Measurements from ENCODE around the gene GABRB1.

GABRB1 gene

DNA sequence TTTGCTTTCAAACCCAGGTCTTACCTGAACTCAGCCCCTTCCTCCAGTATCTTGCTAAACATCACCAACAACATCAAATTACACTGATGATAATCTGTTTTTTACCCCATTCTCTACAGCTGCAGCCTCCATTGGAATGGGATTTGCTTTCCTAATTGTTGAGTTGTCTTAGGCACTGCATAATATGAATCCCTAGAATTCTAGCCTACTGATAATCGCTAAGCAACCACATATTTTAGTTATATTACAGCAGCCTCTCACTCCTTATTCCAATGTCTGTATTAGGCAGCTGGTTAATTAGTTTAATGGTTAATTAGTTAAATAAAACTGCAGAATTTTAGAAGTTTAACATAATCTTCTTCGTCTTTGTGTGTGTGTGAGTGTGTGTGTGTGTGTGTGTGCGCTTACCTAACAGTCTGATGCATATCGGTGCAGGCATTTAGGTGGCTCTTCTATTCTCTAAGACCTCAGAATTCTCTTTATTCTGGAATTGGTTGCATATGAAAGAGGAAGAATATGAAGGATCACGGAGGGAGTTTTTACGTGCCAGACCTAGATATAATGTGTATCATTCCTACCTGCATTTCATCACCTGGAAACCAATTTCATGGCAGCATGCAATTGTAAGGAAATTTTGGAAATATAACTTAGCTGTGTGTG, 437.5 kb downstream of the GABRB1 start:
- H3K36me3 ChIP-seq (ENCODE audit: control insufficient read depth in 4 of 4, insufficient read depth in 4 of 4, low read length in 3 of 4) = no peaks in the 10 kb centered on the region
- H3K9me3 ChIP-seq (ENCODE audit: control extremely low read depth in 1 of 5, control insufficient read depth in 4 of 5, insufficient read depth in 2 of 5, low read depth in 1 of 5, low read length in 4 of 5) = no peaks in the 10 kb centered on the region
- ChIA-PET POLR2A (no interaction called here), CTCF (no interaction called here)
- no peak overlapping the region for H3K4me3 ChIP-seq (ENCODE audit: control insufficient read depth in 1 of 7, extremely low read depth in 1 of 7, insufficient read depth in 4 of 7, low read depth in 2 of 7, low read length in 6 of 7)
- no peaks in the 10 kb centered on the region for H3K27me3 ChIP-seq (replicated peaks in 2 of 5; ENCODE audit: control insufficient read depth in 4 of 5, insufficient read depth in 5 of 5, low read length in 4 of 5)
- no CpG with 5 or more reads among the region's 6 CpGs for WGBS (ENCODE audit: insufficient coverage)
- DNase-seq = no peak
- no peak overlapping the region for H3K27ac ChIP-seq (ENCODE audit: insufficient read depth in 1 of 2, low read depth in 1 of 2, low read length in 2 of 2, poor library complexity in 1 of 2, severe bottlenecking in 2 of 2)
- H3K4me1 ChIP-seq (ENCODE audit: control extremely low read depth in 1 of 4, control insufficient read depth in 4 of 4, insufficient read depth in 4 of 4, low read length in 3 of 4) = peaks cover under 1 to 2% (median 2%) of the 10 kb centered on the region in 4 experiments

DNA sequence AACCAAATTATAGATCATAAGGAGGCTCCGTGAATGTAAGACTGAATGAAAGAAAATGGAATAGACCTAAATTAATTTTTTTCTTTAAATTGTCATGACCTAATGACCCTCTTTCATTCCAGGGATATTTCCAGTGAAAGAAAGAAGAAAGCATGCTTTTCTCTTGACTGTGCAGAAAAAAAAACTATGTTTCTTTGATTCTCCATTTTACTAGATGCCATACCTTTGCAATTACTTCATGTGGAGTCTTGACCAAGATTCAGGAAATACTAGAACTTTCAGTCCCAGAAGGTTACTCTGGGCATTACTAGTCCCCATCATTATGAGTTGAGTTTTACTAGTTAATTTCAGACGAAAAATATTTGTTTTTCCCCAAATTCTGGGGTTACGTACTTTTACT, 438.6 kb downstream of the GABRB1 start:
- Histone ChIP-seq H3K4me1 (ENCODE audit: control extremely low read depth in 1 of 4, control insufficient read depth in 4 of 4, insufficient read depth in 4 of 4, low read length in 3 of 4) (no peaks in the 10 kb centered on the region), H3K9me3 (ENCODE audit: control extremely low read depth in 1 of 5, control insufficient read depth in 4 of 5, insufficient read depth in 2 of 5, low read depth in 1 of 5, low read length in 4 of 5) (no peaks in the 10 kb centered on the region), H3K27ac (ENCODE audit: insufficient read depth in 1 of 2, low read depth in 1 of 2, low read length in 2 of 2, poor library complexity in 1 of 2, severe bottlenecking in 2 of 2) (no peak overlapping the region), H3K36me3 (ENCODE audit: control insufficient read depth in 4 of 4, insufficient read depth in 4 of 4, low read length in 3 of 4) (no peaks in the 10 kb centered on the region), H3K4me3 (ENCODE audit: control insufficient read depth in 1 of 7, extremely low read depth in 1 of 7, insufficient read depth in 4 of 7, low read depth in 2 of 7, low read length in 6 of 7) (no peak overlapping the region), H3K27me3 (replicated peaks in 2 of 5; ENCODE audit: control insufficient read depth in 4 of 5, insufficient read depth in 5 of 5, low read length in 4 of 5) (no peaks in the 10 kb centered on the region)
- no CpG with 5 or more reads among the region's 3 CpGs for WGBS (ENCODE audit: insufficient coverage)
- ChIA-PET POLR2A (no interaction called here), CTCF (no interaction called here)
- DNase-seq = no peak

DNA sequence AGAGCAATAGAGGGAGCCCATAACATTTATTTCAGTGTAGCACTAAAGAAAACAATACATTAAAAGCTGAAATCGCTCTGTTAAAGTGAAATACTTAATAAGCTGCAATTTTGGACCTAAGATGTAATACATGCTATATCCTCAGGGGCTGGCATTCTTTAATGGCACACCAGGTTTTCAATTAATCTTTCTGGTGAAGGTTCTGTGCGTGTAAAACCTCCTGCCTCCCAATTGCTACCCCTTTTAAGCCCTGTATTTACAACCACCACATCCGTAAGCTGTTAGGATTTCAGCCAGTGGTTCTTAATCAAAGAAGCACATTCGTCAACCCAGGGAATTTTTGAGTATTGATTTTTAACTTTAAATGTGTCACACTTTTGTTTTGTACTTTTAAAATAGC, 439.7 kb downstream of the GABRB1 start:
- no peaks in the 10 kb centered on the region for H3K9me3 ChIP-seq (ENCODE audit: control extremely low read depth in 1 of 5, control insufficient read depth in 4 of 5, insufficient read depth in 2 of 5, low read depth in 1 of 5, low read length in 4 of 5)
- 50% methylated on average over 1 of the region's 4 CpGs for WGBS (ENCODE audit: insufficient coverage)
- no peak overlapping the region for H3K27ac ChIP-seq (ENCODE audit: insufficient read depth in 1 of 2, low read depth in 1 of 2, low read length in 2 of 2, poor library complexity in 1 of 2, severe bottlenecking in 2 of 2)
- POLR2A ChIA-PET = no interaction called here
- H3K4me1 ChIP-seq (ENCODE audit: control extremely low read depth in 1 of 4, control insufficient read depth in 4 of 4, insufficient read depth in 4 of 4, low read length in 3 of 4) = no peaks in the 10 kb centered on the region
- H3K36me3 ChIP-seq (ENCODE audit: control insufficient read depth in 4 of 4, insufficient read depth in 4 of 4, low read length in 3 of 4) = no peaks in the 10 kb centered on the region
- CTCF ChIA-PET = interaction anchor here (0.8 to 1.6 kb wide), 4 partner anchors 11 to 92 kb away, joined by 3 to 7 read pairs (median 4); partner anchors contain the start of gene ATP10D
- no peaks in the 10 kb centered on the region for H3K27me3 ChIP-seq (replicated peaks in 2 of 5; ENCODE audit: control insufficient read depth in 4 of 5, insufficient read depth in 5 of 5, low read length in 4 of 5)
- DNase-seq = no peak
- H3K4me3 ChIP-seq (ENCODE audit: control insufficient read depth in 1 of 7, extremely low read depth in 1 of 7, insufficient read depth in 4 of 7, low read depth in 2 of 7, low read length in 6 of 7) = no peak overlapping the region

DNA sequence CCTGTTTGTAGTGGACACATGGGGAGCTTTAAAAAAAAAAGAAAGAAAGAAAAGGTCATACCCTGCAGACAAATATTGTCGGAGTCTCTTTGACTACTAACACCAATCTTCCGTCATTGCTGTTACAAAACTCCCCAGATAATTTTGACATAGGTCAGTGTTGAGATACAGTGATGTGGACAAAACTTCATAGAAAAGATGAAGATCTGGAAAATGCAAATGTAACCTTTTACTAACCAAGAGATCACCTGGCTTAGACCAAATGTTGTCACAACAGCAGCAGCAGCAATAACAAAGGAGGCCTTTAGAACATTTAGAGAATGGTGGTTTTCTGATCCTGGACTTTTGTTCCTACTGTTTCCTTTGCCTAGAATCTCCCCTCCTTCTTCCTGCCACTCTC, 440.2 kb downstream of the GABRB1 start:
- Histone ChIP-seq H3K36me3 (ENCODE audit: control insufficient read depth in 4 of 4, insufficient read depth in 4 of 4, low read length in 3 of 4) (no peaks in the 10 kb centered on the region), H3K27ac (ENCODE audit: insufficient read depth in 1 of 2, low read depth in 1 of 2, low read length in 2 of 2, poor library complexity in 1 of 2, severe bottlenecking in 2 of 2) (no peak overlapping the region), H3K27me3 (replicated peaks in 2 of 5; ENCODE audit: control insufficient read depth in 4 of 5, insufficient read depth in 5 of 5, low read length in 4 of 5) (no peaks in the 10 kb centered on the region), H3K9me3 (ENCODE audit: control extremely low read depth in 1 of 5, control insufficient read depth in 4 of 5, insufficient read depth in 2 of 5, low read depth in 1 of 5, low read length in 4 of 5) (no peaks in the 10 kb centered on the region), H3K4me1 (ENCODE audit: control extremely low read depth in 1 of 4, control insufficient read depth in 4 of 4, insufficient read depth in 4 of 4, low read length in 3 of 4) (no peaks in the 10 kb centered on the region), H3K4me3 (ENCODE audit: control insufficient read depth in 1 of 7, extremely low read depth in 1 of 7, insufficient read depth in 4 of 7, low read depth in 2 of 7, low read length in 6 of 7) (no peak overlapping the region)
- POLR2A ChIA-PET = no interaction called here
- CTCF ChIA-PET = interaction anchor here (0.8 to 1.6 kb wide), 4 partner anchors 11 to 92 kb away, joined by 3 to 7 read pairs (median 4); partner anchors contain the start of gene ATP10D
- no CpG with 5 or more reads among the region's 2 CpGs for WGBS (ENCODE audit: insufficient coverage)
- no peak for DNase-seq

DNA sequence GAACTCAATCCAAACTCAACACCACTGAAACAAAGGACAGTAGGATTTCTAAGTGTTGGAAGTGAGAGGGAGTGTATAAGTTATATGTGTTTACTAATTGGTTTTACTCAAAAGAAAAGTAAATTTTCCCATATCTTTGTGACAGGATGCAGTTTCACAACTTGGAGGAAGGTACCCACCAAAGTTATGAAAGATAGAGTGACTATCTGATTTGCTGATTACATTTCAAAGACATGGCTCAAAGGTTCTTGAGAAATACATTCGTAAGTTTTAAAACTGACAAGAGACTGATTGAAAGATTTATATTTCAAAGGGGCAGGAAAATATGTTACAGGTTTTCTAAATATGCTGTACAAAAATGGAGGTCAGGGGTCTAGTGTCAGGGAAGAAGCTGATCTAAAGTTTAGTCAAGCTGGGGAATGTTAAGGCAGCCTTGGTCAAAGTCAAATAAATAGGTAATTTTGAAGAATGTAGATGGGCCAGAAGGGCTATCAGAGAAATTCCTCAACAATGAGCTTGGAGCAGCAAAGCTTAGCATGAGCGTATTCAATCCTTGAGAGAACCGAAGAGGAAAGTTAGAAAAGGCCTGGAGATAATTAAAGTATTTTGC, 441.9 kb downstream of the GABRB1 start:
- CTCF ChIA-PET = interaction anchor here (2.2 kb wide), 1 partner anchor 10 kb away, joined by 7 read pairs; the partner anchor contains the start of gene COMMD8
- Histone ChIP-seq H3K9me3 (ENCODE audit: control extremely low read depth in 1 of 5, control insufficient read depth in 4 of 5, insufficient read depth in 2 of 5, low read depth in 1 of 5, low read length in 4 of 5) (no peaks in the 10 kb centered on the region), H3K4me1 (ENCODE audit: control extremely low read depth in 1 of 4, control insufficient read depth in 4 of 4, insufficient read depth in 4 of 4, low read length in 3 of 4) (no peaks in the 10 kb centered on the region), H3K27ac (ENCODE audit: insufficient read depth in 1 of 2, low read depth in 1 of 2, low read length in 2 of 2, poor library complexity in 1 of 2, severe bottlenecking in 2 of 2) (no peak overlapping the region), H3K4me3 (ENCODE audit: control insufficient read depth in 1 of 7, extremely low read depth in 1 of 7, insufficient read depth in 4 of 7, low read depth in 2 of 7, low read length in 6 of 7) (no peak overlapping the region), H3K27me3 (replicated peaks in 2 of 5; ENCODE audit: control insufficient read depth in 4 of 5, insufficient read depth in 5 of 5, low read length in 4 of 5) (no peaks in the 10 kb centered on the region), H3K36me3 (ENCODE audit: control insufficient read depth in 4 of 4, insufficient read depth in 4 of 4, low read length in 3 of 4) (no peaks in the 10 kb centered on the region)
- POLR2A ChIA-PET = no interaction called here
- 88% methylated on average over 3 of the region's 3 CpGs for WGBS (ENCODE audit: insufficient coverage)
- no peak for DNase-seq

DNA sequence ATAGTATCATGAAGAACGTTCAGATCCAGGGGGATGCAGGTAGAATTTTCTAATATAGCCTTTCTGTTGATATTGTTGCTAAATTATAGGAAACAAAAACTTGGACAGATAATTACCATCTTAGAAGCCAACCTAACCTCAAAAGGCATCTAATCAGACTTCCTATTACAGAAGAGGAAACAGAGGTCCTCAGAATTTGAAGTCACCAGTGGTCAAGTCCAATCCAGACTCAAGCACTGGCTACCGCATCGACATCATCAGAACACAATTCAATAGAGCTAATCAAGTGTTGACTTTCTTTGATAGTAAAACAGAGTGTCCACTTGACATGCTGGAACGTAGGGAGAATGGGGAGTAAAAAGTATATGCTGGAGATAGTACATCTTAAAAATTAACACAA, 443.4 kb downstream of the GABRB1 start:
- no peak for DNase-seq
- no peaks in the 10 kb centered on the region for H3K36me3 ChIP-seq (ENCODE audit: control insufficient read depth in 4 of 4, insufficient read depth in 4 of 4, low read length in 3 of 4)
- no peaks in the 10 kb centered on the region for H3K4me1 ChIP-seq (ENCODE audit: control extremely low read depth in 1 of 4, control insufficient read depth in 4 of 4, insufficient read depth in 4 of 4, low read length in 3 of 4)
- H3K4me3 ChIP-seq (ENCODE audit: control insufficient read depth in 1 of 7, extremely low read depth in 1 of 7, insufficient read depth in 4 of 7, low read depth in 2 of 7, low read length in 6 of 7) = no peak overlapping the region
- no peaks in the 10 kb centered on the region for H3K9me3 ChIP-seq (ENCODE audit: control extremely low read depth in 1 of 5, control insufficient read depth in 4 of 5, insufficient read depth in 2 of 5, low read depth in 1 of 5, low read length in 4 of 5)
- H3K27me3 ChIP-seq (replicated peaks in 2 of 5; ENCODE audit: control insufficient read depth in 4 of 5, insufficient read depth in 5 of 5, low read length in 4 of 5) = no peaks in the 10 kb centered on the region
- ChIA-PET POLR2A (no interaction called here), CTCF (interaction anchor here (0.9 kb wide), 1 partner anchor 10 kb away, joined by 4 read pairs; the partner anchor contains the start of gene ATP10D)
- no peak overlapping the region for H3K27ac ChIP-seq (ENCODE audit: insufficient read depth in 1 of 2, low read depth in 1 of 2, low read length in 2 of 2, poor library complexity in 1 of 2, severe bottlenecking in 2 of 2)
- no CpG with 5 or more reads among the region's 4 CpGs for WGBS (ENCODE audit: insufficient coverage)

DNA sequence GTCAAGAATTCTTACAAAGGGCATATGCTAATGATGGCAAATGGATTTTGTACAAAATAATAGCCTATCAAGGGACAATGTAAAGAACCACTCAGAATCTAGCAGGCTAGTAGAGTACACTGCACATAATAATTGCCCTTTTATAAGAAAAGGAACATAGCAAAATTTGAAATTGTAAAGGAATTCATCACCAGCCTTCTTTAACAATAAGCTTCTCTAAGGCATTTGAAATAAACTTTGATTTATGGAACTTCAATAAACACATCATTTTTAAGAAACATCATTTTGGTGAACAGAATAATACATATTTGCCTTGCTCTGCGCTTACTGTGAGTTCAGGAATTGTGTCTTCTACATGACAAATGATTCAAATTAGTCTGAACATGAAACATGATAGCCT, 444.0 kb downstream of the GABRB1 start:
- ChIA-PET CTCF (interaction anchor here (0.9 kb wide), 1 partner anchor 9 kb away, joined by 4 read pairs; the partner anchor contains the start of gene ATP10D), POLR2A (no interaction called here)
- no peak overlapping the region for H3K27ac ChIP-seq (ENCODE audit: insufficient read depth in 1 of 2, low read depth in 1 of 2, low read length in 2 of 2, poor library complexity in 1 of 2, severe bottlenecking in 2 of 2)
- no peak overlapping the region for H3K4me3 ChIP-seq (ENCODE audit: control insufficient read depth in 1 of 7, extremely low read depth in 1 of 7, insufficient read depth in 4 of 7, low read depth in 2 of 7, low read length in 6 of 7)
- H3K27me3 ChIP-seq (replicated peaks in 2 of 5; ENCODE audit: control insufficient read depth in 4 of 5, insufficient read depth in 5 of 5, low read length in 4 of 5) = no peaks in the 10 kb centered on the region
- DNase-seq = no peak
- no peaks in the 10 kb centered on the region for H3K36me3 ChIP-seq (ENCODE audit: control insufficient read depth in 4 of 4, insufficient read depth in 4 of 4, low read length in 3 of 4)
- WGBS (ENCODE audit: insufficient coverage) = no CpG with 5 or more reads among the region's 1 CpG
- H3K4me1 ChIP-seq (ENCODE audit: control extremely low read depth in 1 of 4, control insufficient read depth in 4 of 4, insufficient read depth in 4 of 4, low read length in 3 of 4) = no peaks in the 10 kb centered on the region
- H3K9me3 ChIP-seq (ENCODE audit: control extremely low read depth in 1 of 5, control insufficient read depth in 4 of 5, insufficient read depth in 2 of 5, low read depth in 1 of 5, low read length in 4 of 5) = no peaks in the 10 kb centered on the region

All from common myeloid progenitor, CD34-positive (primary cell).